CD4-positive, alpha-beta T cell treated with Interleukin-17A for 1 hour (primary cell): ENCODE measurements around the gene VGLL4.
A peak's percentile ranks its signal among the peaks of the same experiment; 100 is the strongest.

Experiments
- DNase-seq: peaks from one replicate; pipeline ENCODE4 v3.0.0-alpha.2; 2020

Gene VGLL4

GRCh38 chr3:11625376-11626083 is 18.2 kb downstream of the VGLL4 start:
- DNase-seq: no peak

GRCh38 chr3:11624704-11625375 is 18.9 kb downstream of the VGLL4 start:
- DNase-seq: peak; percentile 23

GRCh38 chr3:11624161-11624560 is 19.6 kb downstream of the VGLL4 start:
- peak; percentile 67 for DNase-seq

- no peak for DNase-seq
Measured at GRCh38 chr3:11622586-11623550, 20.8 kb downstream of the VGLL4 start.

- no peak for DNase-seq
Measured at GRCh38 chr3:11621077-11621476, 22.6 kb downstream of the VGLL4 start.

- no peak for DNase-seq
Measured at GRCh38 chr3:11619946-11620652, 23.6 kb downstream of the VGLL4 start.

GRCh38 chr3:11619461-11619860 is 24.3 kb downstream of the VGLL4 start:
- DNase-seq: no peak

- no peak for DNase-seq
Measured at GRCh38 chr3:11618904-11619303, 24.8 kb downstream of the VGLL4 start.

GRCh38 chr3:11616551-11616950 is 27.2 kb downstream of the VGLL4 start:
- no peak for DNase-seq

GRCh38 chr3:11613851-11614487 is 29.7 kb downstream of the VGLL4 start:
- no peak for DNase-seq

GRCh38 chr3:11613319-11613718 is 30.4 kb downstream of the VGLL4 start:
- DNase-seq: no peak

GRCh38 chr3:11612515-11613188 is 31.1 kb downstream of the VGLL4 start:
- no peak for DNase-seq

GRCh38 chr3:11611341-11611799 is 32.3 kb downstream of the VGLL4 start:
- DNase-seq: no peak

- no peak for DNase-seq
Measured at GRCh38 chr3:11610700-11611275, 32.9 kb downstream of the VGLL4 start.

GRCh38 chr3:11610044-11610671 is 33.6 kb downstream of the VGLL4 start:
- no peak for DNase-seq

- DNase-seq: no peak
Measured at GRCh38 chr3:11609481-11609880, 34.2 kb downstream of the VGLL4 start.

- no peak for DNase-seq
Measured at GRCh38 chr3:11607816-11608215, 35.9 kb downstream of the VGLL4 start.

- DNase-seq: no peak
Measured at GRCh38 chr3:11606865-11607440, 36.8 kb downstream of the VGLL4 start.

GRCh38 chr3:11606090-11606784 is 37.5 kb downstream of the VGLL4 start:
- DNase-seq: no peak

GRCh38 chr3:11605398-11605797 is 38.3 kb downstream of the VGLL4 start:
- no peak for DNase-seq
